Hepatocyte (in vitro differentiated cells): ENCODE results near the gene LCE3B. TPM values are rescaled to one million over a fixed set of nuclear protein-coding genes. Genes with fewer than 3 reads are reported as not detected.
"Not testable (repeated sequence)": the region's sequence is repeated elsewhere in the genome, so short reads cannot be mapped to it uniquely, and the experiment has no call there.

Experiments
- DNase-seq: peaks from one replicate; pipeline ENCODE4 v3.0.0-alpha.2; 2016; ENCODE audit warnings: low spot score
- H2AFZ ChIP-seq: fragments of 200-600 bp; sonication (generic); 2 replicates; pipeline ENCODE4 v1.6.0; 2016; ENCODE audit warnings: antibody characterized with exemption, mild to moderate bottlenecking
- H3K27ac ChIP-seq: fragments of 200-600 bp; sonication (generic); 2 replicates; pipeline ENCODE4 v1.5.1; 2016; ENCODE audit warnings: mild to moderate bottlenecking
- H3K27me3 ChIP-seq: fragments of 200-600 bp; sonication (generic); 2 replicates; pipeline ENCODE4 v1.6.1; 2016
- H3K36me3 ChIP-seq: fragments of 200-600 bp; sonication (generic); replicated peaks from 2 replicates; pipeline ENCODE4 v1.5.1; 2016; ENCODE audit warnings: low read depth; ENCODE audit not compliant: insufficient read depth
- H3K4me1 ChIP-seq: fragments of 200-600 bp; sonication (generic); 2 replicates; pipeline ENCODE4 v1.5.1; 2016; ENCODE audit warnings: mild to moderate bottlenecking, moderate library complexity; ENCODE audit not compliant: insufficient read depth
- H3K4me2 ChIP-seq: fragments of 200-600 bp; sonication (generic); 2 replicates; pipeline ENCODE4 v1.6.0; 2016
- H3K4me3 ChIP-seq: fragments of 200-600 bp; sonication (generic); 2 replicates; pipeline ENCODE4 v1.5.1; 2016; ENCODE audit warnings: mild to moderate bottlenecking
- H3K79me2 ChIP-seq: fragments of 200-600 bp; sonication (generic); 2 replicates; pipeline ENCODE4 v1.6.0; 2017; ENCODE audit warnings: mild to moderate bottlenecking
- H3K9me2 ChIP-seq: fragments of 200-600 bp; sonication (generic); replicated peaks from 2 replicates; pipeline ENCODE4 v1.6.0; 2017; ENCODE audit warnings: mild to moderate bottlenecking; ENCODE audit not compliant: insufficient read depth
- H3K9me3 ChIP-seq: fragments of 200-600 bp; sonication (generic); 2 replicates; pipeline ENCODE4 v1.5.1; 2016; ENCODE audit warnings: low read depth, mild to moderate bottlenecking
- H4K20me1 ChIP-seq: fragments of 200-600 bp; sonication (generic); 2 replicates; pipeline ENCODE4 v1.6.0; 2016; ENCODE audit warnings: mild to moderate bottlenecking; ENCODE audit not compliant: insufficient read depth, poor library complexity, severe bottlenecking
- CTCF ChIP-seq: fragments of 200-600 bp; sonication (generic); IDR thresholded peaks from 2 replicates; pipeline ENCODE4 v1.5.1; 2016; ENCODE audit warnings: antibody characterized with exemption, mild to moderate bottlenecking; ENCODE audit not compliant: poor library complexity
- EZH2 ChIP-seq: fragments of 200-600 bp; sonication (generic); IDR thresholded peaks from 2 replicates; pipeline ENCODE4 v1.6.1; 2016; ENCODE audit warnings: antibody characterized with exemption, mild to moderate bottlenecking, borderline replicate concordance
- EZH2phosphoT487 ChIP-seq: fragments of 200-600 bp; sonication (generic); IDR thresholded peaks from one replicate; pipeline ENCODE4 v1.6.1; 2018; ENCODE audit warnings: antibody characterized with exemption, mild to moderate bottlenecking, low read depth, moderate library complexity; ENCODE audit not compliant: unreplicated experiment, severe bottlenecking
- WGBS: methylation state at CpG from one replicate; pipeline ENCODE4 v1.1.6; 2016; ENCODE audit warnings: low lambda C conversion rate; ENCODE audit errors: missing lambda C conversion rate; 5-methylcytosine and 5-hydroxymethylcytosine counted together
- polyA plus RNA-seq: library from polyadenylated mRNA; unstranded; fragments of >200 nt; fragmentation: Nextera tagmentation; extraction: Ambion mirVana; gene quantifications from 2 replicates; pipeline ENCODE4 v1.2.1, GENCODE V29; 2016
- total RNA-seq: library from RNA; depleted of rRNA; stranded (reverse); fragments of >200 nt; gene quantifications from 2 replicates; pipeline ENCODE4 v1.2.3, GENCODE V29; 2014

LCE3B gene
- total and polyA plus RNA-seq, 2 experiments from 2014 or later: not detected

- Histone ChIP-seq H3K27ac (no peak within 1 kb of the TSS), H3K27me3 (no peaks in the 10 kb centered on the region), H3K4me2 (no peak within 1 kb of the TSS), H3K36me3 (no peaks in the 10 kb centered on the region), H3K4me3 (no peak within 1 kb of the TSS), H3K9me2 (no peaks in the 10 kb centered on the region), H3K79me2 (no peaks in the 10 kb centered on the region), H4K20me1 (no peaks in the 10 kb centered on the region), H2AFZ (no peak within 1 kb of the TSS), H3K4me1 (no peaks in the 10 kb centered on the region), H3K9me3 (peaks cover 4% of the 10 kb centered on the region)
- WGBS: 78% methylated on average over 1 of the region's 1 CpG
- TF ChIP-seq EZH2phosphoT487 (no peak), EZH2 (no peak), CTCF (no peak)
- no peak for DNase-seq
Observed at GRCh38 chr1:152566681-152567080, 46.9 kb upstream of the LCE3B start, which contains the start of gene LCE3E. LCE3E (minus strand) TSS chr1:152566780; CDS start chr1:152566208, 572 bp downstream.

GRCh38 chr1:152577168-152577567 is 36.4 kb upstream of the LCE3B start:
- Histone ChIP-seq H3K27me3 (no peaks in the 10 kb centered on the region), H3K9me2 (no peaks in the 10 kb centered on the region), H3K27ac (no peak overlapping the region), H3K9me3 (no peaks in the 10 kb centered on the region), H2AFZ (no peak overlapping the region), H3K4me1 (no peaks in the 10 kb centered on the region), H3K36me3 (no peaks in the 10 kb centered on the region), H4K20me1 (no peaks in the 10 kb centered on the region), H3K4me2 (no peak overlapping the region), H3K4me3 (no peak overlapping the region), H3K79me2 (no peaks in the 10 kb centered on the region)
- 64% methylated on average over 2 of the region's 2 CpGs for WGBS
- no peak for DNase-seq
- no peak for TF ChIP-seq EZH2phosphoT487

- H3K9me2 ChIP-seq, H3K27ac ChIP-seq, H4K20me1 ChIP-seq, H3K9me3 ChIP-seq, H2AFZ ChIP-seq, H3K4me3 ChIP-seq, H3K4me1 ChIP-seq, H3K27me3 ChIP-seq, DNase-seq, H3K79me2 ChIP-seq, H3K4me2 ChIP-seq, H3K36me3 ChIP-seq: not testable (repeated sequence)
- WGBS: 74% methylated on average over 9 of the region's 9 CpGs
Observed at GRCh38 chr1:152579526-152579925, 34.1 kb upstream of the LCE3B start.

- H3K27ac ChIP-seq: no peak within 1 kb of the TSS
- DNase-seq: no peak
- H3K4me3 ChIP-seq: no peak within 1 kb of the TSS
- H3K4me1 ChIP-seq: no peaks in the 10 kb centered on the region
- no peak within 1 kb of the TSS for H2AFZ ChIP-seq
- no peaks in the 10 kb centered on the region for H4K20me1 ChIP-seq
- H3K4me2 ChIP-seq: no peak within 1 kb of the TSS
- 46% methylated on average over 4 of the region's 4 CpGs for WGBS
- H3K27me3 ChIP-seq: no peaks in the 10 kb centered on the region
- no peaks in the 10 kb centered on the region for H3K36me3 ChIP-seq
- no peaks in the 10 kb centered on the region for H3K9me3 ChIP-seq
- TF ChIP-seq EZH2phosphoT487: no peak
- TF ChIP-seq CTCF: no peak
- no peak for TF ChIP-seq EZH2
- no peaks in the 10 kb centered on the region for H3K79me2 ChIP-seq
- no peaks in the 10 kb centered on the region for H3K9me2 ChIP-seq
Observed at GRCh38 chr1:152580433-152580832, 33.2 kb upstream of the LCE3B start, which contains the start of gene LCE3D. LCE3D (minus strand) TSS chr1:152580516; CDS start chr1:152579936, 580 bp downstream.
